ENCODE measurements around the gene RAB31.

Gene RAB31

DNA sequence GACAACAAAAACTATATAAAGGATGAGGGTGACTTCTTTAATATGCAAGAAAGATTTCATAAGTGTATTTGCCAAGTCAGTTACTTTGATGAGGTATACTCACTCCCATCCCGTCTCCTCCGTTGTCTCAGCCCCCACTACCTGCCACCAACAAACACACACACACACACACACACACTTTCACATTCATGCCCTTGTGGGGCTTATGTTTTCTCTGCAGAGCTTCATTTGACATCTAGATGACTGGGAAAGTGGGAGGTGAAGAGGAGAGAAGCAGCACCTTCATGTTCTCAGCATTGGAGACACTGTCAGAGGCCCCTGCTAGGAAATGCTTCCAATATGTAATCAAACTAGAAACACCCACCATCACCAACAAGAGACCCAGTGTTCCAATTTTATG is 155.2 kb downstream of the RAB31 start:
- Histone ChIP-seq H3K4me3 (ENCODE audit: low read depth in 1 of 2, low read length in 2 of 2) (no peak overlapping the region), H3K36me3 (ENCODE audit: insufficient read depth, low read length) (no peaks in the 10 kb centered on the region), H3K4me1 (ENCODE audit: insufficient read depth, low read length) (no peaks in the 10 kb centered on the region), H3K27ac (ENCODE audit: low read depth, low read length) (no peak overlapping the region), H3K27me3 (ENCODE audit: control insufficient read depth in 1 of 2, insufficient read depth in 2 of 2, low read length in 2 of 2) (no peaks in the 10 kb centered on the region), H3K9me3 (ENCODE audit: low read length) (no peaks in the 10 kb centered on the region), H3K9ac (ENCODE audit: low read length) (no peak overlapping the region)

DNA sequence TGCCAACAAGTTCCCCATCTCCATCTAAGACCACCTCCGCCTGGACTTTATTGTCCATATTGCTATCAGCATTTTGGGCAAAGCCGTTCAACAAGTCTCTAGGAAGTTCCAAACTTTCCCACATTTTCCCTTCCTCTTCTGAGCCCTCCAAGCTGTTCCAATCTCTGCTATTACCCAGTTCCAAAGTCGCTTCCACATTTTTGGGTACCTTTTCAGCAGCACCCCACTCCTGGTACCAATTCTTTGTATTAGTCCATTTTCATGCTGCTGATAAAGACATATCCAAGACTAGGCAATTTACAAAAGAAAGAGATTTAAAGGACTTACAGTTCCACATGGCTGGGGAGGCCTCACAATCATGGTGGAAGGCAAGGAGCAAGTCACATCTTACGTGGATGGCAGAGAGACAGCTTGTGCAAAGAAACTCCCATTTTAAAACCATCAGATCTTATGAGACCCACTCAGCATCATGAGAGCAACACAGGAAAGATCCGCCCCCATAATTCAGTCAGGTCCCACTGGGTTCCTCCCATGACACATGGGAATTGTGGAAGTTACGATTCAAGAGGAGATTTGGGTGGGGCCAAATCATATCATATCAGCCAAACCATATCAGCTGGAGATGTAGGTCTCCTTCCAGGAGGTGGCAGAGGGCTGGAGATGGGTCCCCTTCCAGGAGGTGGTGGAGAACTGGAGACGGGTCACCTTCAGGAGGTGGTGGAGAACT is 157.8 kb downstream of the RAB31 start:
- H3K9ac ChIP-seq (ENCODE audit: low read length): no peak overlapping the region
- H3K27ac ChIP-seq (ENCODE audit: low read depth, low read length): no peak overlapping the region
- peaks cover 11% of the 10 kb centered on the region for H3K4me1 ChIP-seq (ENCODE audit: insufficient read depth, low read length)
- H3K36me3 ChIP-seq (ENCODE audit: insufficient read depth, low read length): no peaks in the 10 kb centered on the region
- no peaks in the 10 kb centered on the region for H3K27me3 ChIP-seq (ENCODE audit: control insufficient read depth in 1 of 2, insufficient read depth in 2 of 2, low read length in 2 of 2)
- H3K4me3 ChIP-seq (ENCODE audit: low read depth in 1 of 2, low read length in 2 of 2): no peak overlapping the region
- H3K9me3 ChIP-seq (ENCODE audit: low read length): no peaks in the 10 kb centered on the region

- Histone ChIP-seq H3K9ac (ENCODE audit: low read length) (no peak overlapping the region), H3K36me3 (ENCODE audit: insufficient read depth, low read length) (no peaks in the 10 kb centered on the region), H3K9me3 (ENCODE audit: low read length) (no peaks in the 10 kb centered on the region), H3K4me1 (ENCODE audit: insufficient read depth, low read length) (peaks cover 11% of the 10 kb centered on the region), H3K27me3 (ENCODE audit: control insufficient read depth in 1 of 2, insufficient read depth in 2 of 2, low read length in 2 of 2) (no peaks in the 10 kb centered on the region), H3K4me3 (ENCODE audit: low read depth in 1 of 2, low read length in 2 of 2) (no peak overlapping the region), H3K27ac (ENCODE audit: low read depth, low read length) (no peak overlapping the region)
These were observed 158.5 kb downstream of the RAB31 start for GRCh38 chr18:9866627-9867026.

DNA sequence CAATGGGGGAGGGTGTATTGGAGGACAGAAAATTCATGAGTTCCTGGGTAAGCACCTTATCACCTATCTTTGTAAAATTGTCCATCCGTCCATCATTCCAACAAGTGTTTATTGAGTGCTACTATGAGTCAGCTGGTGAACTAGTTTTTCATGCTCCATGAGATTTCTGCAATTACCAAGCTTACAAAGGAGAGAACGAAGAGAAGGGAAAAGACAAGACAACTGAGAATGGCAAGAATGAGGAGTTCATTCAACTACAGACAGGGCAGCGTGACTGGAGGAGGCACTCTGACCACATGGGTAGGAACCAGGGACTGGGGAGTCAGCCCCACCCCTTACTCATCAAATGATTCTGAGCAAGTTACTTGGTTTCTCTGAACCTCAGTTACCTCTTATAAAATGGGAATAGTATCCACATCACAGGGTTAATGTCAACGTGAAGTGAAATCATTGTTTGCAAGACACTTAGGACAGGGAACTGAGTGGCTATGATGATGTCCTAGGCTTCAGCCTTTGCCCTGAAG is 159.0 kb downstream of the RAB31 start:
- Histone ChIP-seq H3K4me1 (ENCODE audit: insufficient read depth, low read length) (peaks cover 11% of the 10 kb centered on the region), H3K36me3 (ENCODE audit: insufficient read depth, low read length) (no peaks in the 10 kb centered on the region), H3K9me3 (ENCODE audit: low read length) (no peaks in the 10 kb centered on the region), H3K27ac (ENCODE audit: low read depth, low read length) (no peak overlapping the region), H3K4me3 (ENCODE audit: low read depth in 1 of 2, low read length in 2 of 2) (no peak overlapping the region), H3K27me3 (ENCODE audit: control insufficient read depth in 1 of 2, insufficient read depth in 2 of 2, low read length in 2 of 2) (no peaks in the 10 kb centered on the region), H3K9ac (ENCODE audit: low read length) (no peak overlapping the region)

DNA sequence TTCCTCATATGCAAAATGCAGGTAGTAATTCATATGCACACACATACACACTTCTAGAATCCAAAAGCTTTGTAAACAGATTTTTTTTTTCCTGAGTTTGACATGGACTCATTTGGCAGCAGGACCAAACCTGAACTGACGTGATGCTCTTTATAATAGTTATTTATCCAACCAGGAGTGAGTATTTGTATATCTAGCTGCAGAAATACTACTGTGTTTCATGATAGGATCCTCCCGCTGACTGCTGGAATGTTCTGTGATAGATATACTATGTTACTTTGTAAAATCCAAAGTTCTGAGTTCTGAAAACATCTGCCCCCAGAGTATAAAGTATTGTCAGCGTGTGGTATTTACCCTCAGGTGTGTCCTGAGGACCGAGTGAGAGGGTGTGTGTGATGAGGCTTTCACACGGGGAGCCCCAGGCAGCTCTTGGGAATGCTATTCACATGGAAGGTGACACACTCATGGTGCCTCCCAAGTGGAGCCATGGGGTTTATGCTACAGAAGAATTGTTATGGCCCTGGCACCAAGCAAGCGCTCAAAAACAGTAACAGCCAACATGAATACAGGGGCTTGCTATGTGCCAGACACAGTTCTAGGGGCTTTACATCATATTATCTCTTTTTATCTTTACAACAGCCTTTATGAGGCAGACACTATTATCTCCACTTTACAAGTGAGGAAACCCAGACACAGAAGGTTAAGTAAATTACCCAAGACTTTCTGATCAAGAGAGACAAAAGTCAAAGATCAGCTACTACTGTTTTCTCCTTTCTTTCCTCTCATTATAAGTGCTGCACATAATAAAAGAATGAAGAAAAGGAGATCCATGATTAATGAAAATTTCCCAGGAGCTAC is 161.0 kb downstream of the RAB31 start:
- Histone ChIP-seq H3K27me3 (ENCODE audit: control insufficient read depth in 1 of 2, insufficient read depth in 2 of 2, low read length in 2 of 2) (no peaks in the 10 kb centered on the region), H3K27ac (ENCODE audit: low read depth, low read length) (no peak overlapping the region), H3K36me3 (ENCODE audit: insufficient read depth, low read length) (no peaks in the 10 kb centered on the region), H3K9ac (ENCODE audit: low read length) (no peak overlapping the region), H3K9me3 (ENCODE audit: low read length) (no peaks in the 10 kb centered on the region), H3K4me1 (ENCODE audit: insufficient read depth, low read length) (peaks cover 11% of the 10 kb centered on the region), H3K4me3 (ENCODE audit: low read depth in 1 of 2, low read length in 2 of 2) (no peak overlapping the region)

GRCh38 chr18:9869715-9870430 is 161.8 kb downstream of the RAB31 start:
- peaks cover 11% of the 10 kb centered on the region for H3K4me1 ChIP-seq (ENCODE audit: insufficient read depth, low read length)
- H3K9me3 ChIP-seq (ENCODE audit: low read length): no peaks in the 10 kb centered on the region
- H3K36me3 ChIP-seq (ENCODE audit: insufficient read depth, low read length): no peaks in the 10 kb centered on the region
- H3K27me3 ChIP-seq (ENCODE audit: control insufficient read depth in 1 of 2, insufficient read depth in 2 of 2, low read length in 2 of 2): no peaks in the 10 kb centered on the region
- no peak overlapping the region for H3K27ac ChIP-seq (ENCODE audit: low read depth, low read length)
- no peak overlapping the region for H3K4me3 ChIP-seq (ENCODE audit: low read depth in 1 of 2, low read length in 2 of 2)
- no peak overlapping the region for H3K9ac ChIP-seq (ENCODE audit: low read length)

DNA sequence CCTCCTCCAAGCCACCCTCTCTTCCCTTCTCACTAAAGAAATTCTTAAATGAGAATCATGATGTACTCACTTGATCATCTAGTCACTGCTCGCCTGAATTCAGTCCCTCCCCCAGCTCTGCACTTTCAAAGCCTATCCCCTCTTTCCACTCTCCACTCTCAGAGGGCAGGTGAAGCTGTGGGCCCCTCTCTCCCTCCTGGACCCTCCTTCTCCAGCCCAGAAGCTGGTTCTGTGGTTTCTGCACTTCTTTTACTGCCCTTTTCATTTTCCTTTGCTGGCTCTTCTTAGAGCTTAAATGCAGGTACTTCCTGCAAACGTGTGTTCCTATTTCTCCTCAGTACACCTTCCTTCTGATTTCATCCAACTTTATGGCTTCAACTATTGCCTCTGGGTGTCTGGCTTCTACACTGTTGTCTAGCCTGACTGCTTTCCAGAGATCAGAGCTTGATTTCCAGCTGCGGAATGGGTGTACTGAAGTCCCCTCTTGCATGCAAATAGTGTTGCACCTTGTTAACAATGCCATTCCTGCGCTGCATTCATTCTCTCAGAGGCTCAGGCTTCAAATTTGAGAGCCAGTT is 162.4 kb downstream of the RAB31 start:
- Histone ChIP-seq H3K4me3 (ENCODE audit: low read depth in 1 of 2, low read length in 2 of 2) (no peak overlapping the region), H3K4me1 (ENCODE audit: insufficient read depth, low read length) (peaks cover 11% of the 10 kb centered on the region), H3K27me3 (ENCODE audit: control insufficient read depth in 1 of 2, insufficient read depth in 2 of 2, low read length in 2 of 2) (no peaks in the 10 kb centered on the region), H3K36me3 (ENCODE audit: insufficient read depth, low read length) (no peaks in the 10 kb centered on the region), H3K9ac (ENCODE audit: low read length) (no peak overlapping the region), H3K9me3 (ENCODE audit: low read length) (no peaks in the 10 kb centered on the region), H3K27ac (ENCODE audit: low read depth, low read length) (no peak overlapping the region)

GRCh38 chr18:9871244-9871746 is 163.2 kb downstream of the RAB31 start:
- no peaks in the 10 kb centered on the region for H3K9me3 ChIP-seq (ENCODE audit: low read length)
- peaks cover 11% of the 10 kb centered on the region for H3K4me1 ChIP-seq (ENCODE audit: insufficient read depth, low read length)
- no peak overlapping the region for H3K9ac ChIP-seq (ENCODE audit: low read length)
- H3K4me3 ChIP-seq (ENCODE audit: low read depth in 1 of 2, low read length in 2 of 2): no peak overlapping the region
- no peaks in the 10 kb centered on the region for H3K27me3 ChIP-seq (ENCODE audit: control insufficient read depth in 1 of 2, insufficient read depth in 2 of 2, low read length in 2 of 2)
- H3K27ac ChIP-seq (ENCODE audit: low read depth, low read length): no peak overlapping the region
- H3K36me3 ChIP-seq (ENCODE audit: insufficient read depth, low read length): no peaks in the 10 kb centered on the region

DNA sequence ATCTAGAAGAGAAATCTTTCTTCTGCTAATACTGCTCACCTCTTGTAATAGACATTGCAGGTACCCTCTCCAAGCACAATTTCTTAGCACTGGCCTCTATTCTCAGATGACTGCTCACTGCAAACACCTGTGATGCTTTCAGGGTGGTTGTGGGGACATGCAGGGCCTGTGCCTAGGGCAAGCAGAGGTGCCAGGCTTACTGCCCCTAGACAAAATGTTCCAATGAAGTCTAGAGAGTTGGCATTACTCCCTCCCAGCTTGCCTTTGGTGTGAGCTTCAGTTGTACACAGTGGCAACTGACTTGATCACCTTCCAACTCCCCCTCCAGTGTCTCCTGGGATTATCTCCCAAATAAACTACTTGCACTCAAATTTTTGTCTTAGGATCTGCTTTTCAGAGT is 164.7 kb downstream of the RAB31 start:
- H3K27me3 ChIP-seq (ENCODE audit: control insufficient read depth in 1 of 2, insufficient read depth in 2 of 2, low read length in 2 of 2): no peaks in the 10 kb centered on the region
- H3K27ac ChIP-seq (ENCODE audit: low read depth, low read length): no peak overlapping the region
- no peaks in the 10 kb centered on the region for H3K36me3 ChIP-seq (ENCODE audit: insufficient read depth, low read length)
- peaks cover 15% of the 10 kb centered on the region for H3K4me1 ChIP-seq (ENCODE audit: insufficient read depth, low read length)
- no peak overlapping the region for H3K9ac ChIP-seq (ENCODE audit: low read length)
- no peak overlapping the region for H3K4me3 ChIP-seq (ENCODE audit: low read depth in 1 of 2, low read length in 2 of 2)
- no peaks in the 10 kb centered on the region for H3K9me3 ChIP-seq (ENCODE audit: low read length)

DNA sequence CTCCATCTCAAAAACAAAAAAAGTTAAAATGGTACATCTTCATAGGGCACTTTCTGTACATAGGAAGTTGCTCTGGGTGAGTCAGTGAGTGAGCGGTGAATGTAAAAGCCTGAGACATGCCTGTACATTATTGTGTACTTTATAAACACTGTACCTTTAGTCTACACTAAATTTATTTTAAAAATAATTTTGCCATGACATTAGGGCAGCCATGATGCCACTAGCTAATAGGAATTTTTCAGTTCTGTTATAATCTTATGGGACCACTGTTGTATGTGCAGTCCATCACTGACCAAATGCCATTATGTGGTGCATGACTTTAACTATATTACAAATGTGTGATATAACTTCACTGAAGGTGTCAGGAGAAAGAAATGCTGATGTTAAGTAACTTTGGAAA is 166.6 kb downstream of the RAB31 start:
- no peak overlapping the region for H3K27ac ChIP-seq (ENCODE audit: low read depth, low read length)
- no peak overlapping the region for H3K9ac ChIP-seq (ENCODE audit: low read length)
- no peaks in the 10 kb centered on the region for H3K27me3 ChIP-seq (ENCODE audit: control insufficient read depth in 1 of 2, insufficient read depth in 2 of 2, low read length in 2 of 2)
- H3K9me3 ChIP-seq (ENCODE audit: low read length): no peaks in the 10 kb centered on the region
- peaks cover 12% of the 10 kb centered on the region for H3K4me1 ChIP-seq (ENCODE audit: insufficient read depth, low read length)
- no peaks in the 10 kb centered on the region for H3K36me3 ChIP-seq (ENCODE audit: insufficient read depth, low read length)
- no peak overlapping the region for H3K4me3 ChIP-seq (ENCODE audit: low read depth in 1 of 2, low read length in 2 of 2)

Data from muscle layer of colon (tissue), 2 donors.